Activated naive CD4-positive, alpha-beta T cell treated with Interleukin-2 at 50 U/mL for 16 hours (primary cell): ENCODE results near the gene PRSS56.

Source experiments
- DNase-seq: peaks from one replicate; pipeline ENCODE4 v3.0.0-alpha.2; 2020

The PRSS56 gene

GRCh38 chr2:232574674-232575403 lies 54.7 kb downstream of the PRSS56 start:
- DNase-seq = no peak
